ENCODE results near the gene GALNT13. TPM values are rescaled to one million over a fixed set of nuclear protein-coding genes. Genes with fewer than 3 reads are reported as not detected.

The GALNT13 gene
- total and polyA plus RNA-seq, 12 donors = 0.54 to 11.8 (median 3.1) TPM; not detected in 1

- no peak overlapping the region for H3K27ac ChIP-seq
- TF ChIP-seq CTCF (IDR thresholded peaks at IDR 0.05) (no peak), POLR2A (IDR thresholded peaks at IDR 0.05) (no peak)
- intact Hi-C loops (cut with DNase I) = no loop called here
- no peaks in the 10 kb centered on the region for H3K4me1 ChIP-seq (replicated peaks in 1 of 2)
- 70 to 93% (median 85%) methylated on average over 2 of the region's 2 CpGs for WGBS, 4 donors
- H3K9me3 ChIP-seq (replicated peaks in 1 of 3) = peaks cover 0 to 5% (median 0%) of the 10 kb centered on the region in 3 donors
- DNase-seq = no peak
- H3K36me3 ChIP-seq (replicated peaks in 1 of 2) = no peaks in the 10 kb centered on the region
- H3K27me3 ChIP-seq = no peaks in the 10 kb centered on the region
- H3K4me3 ChIP-seq = no peak overlapping the region
These were observed 318.2 kb downstream of the GALNT13 start for GRCh38 chr2:154189953-154190352.

GRCh38 chr2:154193246-154193645 lies 321.5 kb downstream of the GALNT13 start:
- H3K4me3 ChIP-seq = no peak overlapping the region

GRCh38 chr2:154194909-154195643 lies 323.4 kb downstream of the GALNT13 start:
- TF ChIP-seq POLR2A (IDR thresholded peaks at IDR 0.05) (no peak), CTCF (IDR thresholded peaks at IDR 0.05) (no peak)
- Histone ChIP-seq H3K4me3 (no peak overlapping the region), H3K27me3 (no peaks in the 10 kb centered on the region), H3K4me1 (replicated peaks in 1 of 2) (no peaks in the 10 kb centered on the region), H3K36me3 (replicated peaks in 1 of 2) (no peaks in the 10 kb centered on the region), H3K9me3 (replicated peaks in 1 of 3) (no peaks in the 10 kb centered on the region), H3K27ac (no peak overlapping the region)
- DNase-seq = no peak
- 52 to 64% (median 61%) methylated on average over 5 of the region's 5 CpGs for WGBS, 4 donors
- intact Hi-C loops (cut with DNase I) = no loop called here

More at GRCh38 chr2:154193246-154193645, 321.5 kb downstream of the GALNT13 start:
- intact Hi-C loops (cut with DNase I) = no loop called here
- DNase-seq = no peak
- no peak for TF ChIP-seq CTCF (IDR thresholded peaks at IDR 0.05)
- TF ChIP-seq POLR2A (IDR thresholded peaks at IDR 0.05) = no peak
- Histone ChIP-seq H3K36me3 (replicated peaks in 1 of 2) (no peaks in the 10 kb centered on the region), H3K27ac (no peak overlapping the region), H3K27me3 (no peaks in the 10 kb centered on the region), H3K4me1 (replicated peaks in 1 of 2) (no peaks in the 10 kb centered on the region), H3K9me3 (replicated peaks in 1 of 3) (no peaks in the 10 kb centered on the region)
- WGBS, 4 donors = 68 to 96% (median 72%) methylated on average over 2 of the region's 2 CpGs

GRCh38 chr2:154195644-154196195 lies 324.0 kb downstream of the GALNT13 start:
- Histone ChIP-seq H3K9me3 (replicated peaks in 1 of 3) (no peaks in the 10 kb centered on the region), H3K27ac (no peak overlapping the region), H3K36me3 (replicated peaks in 1 of 2) (no peaks in the 10 kb centered on the region), H3K4me3 (no peak overlapping the region), H3K4me1 (replicated peaks in 1 of 2) (no peaks in the 10 kb centered on the region), H3K27me3 (no peaks in the 10 kb centered on the region)
- TF ChIP-seq POLR2A (IDR thresholded peaks at IDR 0.05) = no peak
- TF ChIP-seq CTCF (IDR thresholded peaks at IDR 0.05) = no peak
- no peak for DNase-seq
- intact Hi-C loops (cut with DNase I) = no loop called here

Measured in adrenal gland (tissue), 12 donors.